ENCODE measurements around the gene AGTR2.
"Not testable (repeated sequence)": the region's sequence is repeated elsewhere in the genome, so short reads cannot be mapped to it uniquely, and the experiment has no call there.

AGTR2 gene, protein sequence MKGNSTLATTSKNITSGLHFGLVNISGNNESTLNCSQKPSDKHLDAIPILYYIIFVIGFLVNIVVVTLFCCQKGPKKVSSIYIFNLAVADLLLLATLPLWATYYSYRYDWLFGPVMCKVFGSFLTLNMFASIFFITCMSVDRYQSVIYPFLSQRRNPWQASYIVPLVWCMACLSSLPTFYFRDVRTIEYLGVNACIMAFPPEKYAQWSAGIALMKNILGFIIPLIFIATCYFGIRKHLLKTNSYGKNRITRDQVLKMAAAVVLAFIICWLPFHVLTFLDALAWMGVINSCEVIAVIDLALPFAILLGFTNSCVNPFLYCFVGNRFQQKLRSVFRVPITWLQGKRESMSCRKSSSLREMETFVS

DNA sequence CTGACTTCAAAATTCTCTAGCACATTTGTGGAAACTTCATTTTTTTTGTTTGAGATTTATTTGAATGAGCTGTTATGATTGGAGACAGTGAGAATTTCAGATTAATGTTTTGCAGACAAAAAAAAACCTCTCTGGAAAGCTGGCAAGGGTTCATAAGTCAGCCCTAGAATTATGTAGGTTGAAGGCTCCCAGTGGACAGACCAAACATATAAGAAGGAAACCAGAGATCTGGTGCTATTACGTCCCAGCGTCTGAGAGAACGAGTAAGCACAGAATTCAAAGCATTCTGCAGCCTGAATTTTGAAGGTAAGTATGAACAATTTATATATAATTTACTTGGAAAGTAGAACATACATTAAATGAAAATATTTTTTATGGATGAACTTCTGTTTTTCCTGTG lies at the start of gene AGTR2:
Gene AGTR2, plus strand, starts transcription at position 234 of the 400 bp plus-strand sequence. CDS start 1,537 bp downstream, outside the sequence.
- no peak for DNase-seq (ENCODE audit: low read depth)

DNA sequence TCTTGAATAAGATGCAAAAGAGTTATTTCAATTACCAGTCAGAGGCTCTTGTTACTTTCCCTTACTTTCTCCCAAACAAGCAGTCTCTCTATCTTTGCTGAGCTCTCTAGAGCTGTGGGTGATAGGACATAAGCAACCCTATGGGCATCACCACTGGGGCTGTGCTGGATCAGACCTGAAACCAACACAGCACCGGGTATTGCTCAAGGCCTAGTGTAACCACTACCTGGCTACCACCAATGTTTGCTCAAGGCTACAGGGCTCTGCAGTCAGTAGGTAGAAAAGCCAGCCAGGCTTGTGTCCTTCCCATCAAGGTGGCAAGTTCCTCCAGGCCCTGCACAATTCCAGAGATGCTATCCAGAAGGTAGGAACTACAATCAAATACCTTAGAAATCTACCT lies 35.3 kb upstream of the AGTR2 start:
- no peak for DNase-seq (ENCODE audit: low read depth)

DNA sequence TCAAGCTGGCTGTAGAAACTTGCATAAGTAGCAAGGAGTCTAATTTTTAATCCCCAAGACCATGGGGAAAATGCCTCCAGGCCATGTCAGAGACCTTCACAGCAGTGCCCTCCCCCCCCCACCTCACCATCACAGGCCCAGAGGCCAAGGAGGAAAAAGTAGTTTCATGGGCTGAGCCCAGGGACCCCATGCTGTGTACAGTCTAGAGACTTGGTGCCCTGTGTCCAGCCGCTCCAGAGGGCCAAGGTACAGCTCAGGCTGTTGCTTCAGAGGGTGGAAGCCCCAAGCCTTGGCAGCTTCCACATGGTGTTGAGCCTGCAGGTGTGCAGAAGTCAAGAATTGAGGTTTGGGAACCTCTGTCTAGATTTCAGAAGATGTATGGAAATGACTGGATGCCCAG lies 29.3 kb upstream of the AGTR2 start:
- not testable (repeated sequence) for DNase-seq (ENCODE audit: low read depth)

DNA sequence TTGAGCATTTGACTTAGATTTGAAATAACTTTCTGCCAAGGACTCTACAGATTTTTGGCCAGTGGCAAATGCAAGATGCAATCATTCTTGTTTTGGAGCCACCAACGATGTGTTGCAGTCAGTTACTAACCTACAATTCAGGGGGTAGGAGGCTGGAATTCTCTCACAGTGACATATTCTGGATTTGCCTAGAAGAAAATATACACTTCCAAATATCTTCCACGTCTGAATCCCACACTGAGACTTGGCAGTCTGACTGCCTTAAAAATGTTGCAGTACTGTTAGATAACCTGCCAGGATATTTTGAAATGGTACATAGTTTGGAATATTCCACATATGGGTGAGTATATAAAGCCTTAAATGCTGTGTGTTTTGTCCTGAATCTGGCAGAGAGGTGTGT lies 27.6 kb upstream of the AGTR2 start:
- no peak for DNase-seq (ENCODE audit: low read depth)

DNA sequence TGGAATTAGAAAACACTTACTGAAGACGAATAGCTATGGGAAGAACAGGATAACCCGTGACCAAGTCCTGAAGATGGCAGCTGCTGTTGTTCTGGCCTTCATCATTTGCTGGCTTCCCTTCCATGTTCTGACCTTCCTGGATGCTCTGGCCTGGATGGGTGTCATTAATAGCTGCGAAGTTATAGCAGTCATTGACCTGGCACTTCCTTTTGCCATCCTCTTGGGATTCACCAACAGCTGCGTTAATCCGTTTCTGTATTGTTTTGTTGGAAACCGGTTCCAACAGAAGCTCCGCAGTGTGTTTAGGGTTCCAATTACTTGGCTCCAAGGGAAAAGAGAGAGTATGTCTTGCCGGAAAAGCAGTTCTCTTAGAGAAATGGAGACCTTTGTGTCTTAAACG lies 2.4 kb downstream of the AGTR2 start:
- no peak for DNase-seq (ENCODE audit: low read depth)

DNA sequence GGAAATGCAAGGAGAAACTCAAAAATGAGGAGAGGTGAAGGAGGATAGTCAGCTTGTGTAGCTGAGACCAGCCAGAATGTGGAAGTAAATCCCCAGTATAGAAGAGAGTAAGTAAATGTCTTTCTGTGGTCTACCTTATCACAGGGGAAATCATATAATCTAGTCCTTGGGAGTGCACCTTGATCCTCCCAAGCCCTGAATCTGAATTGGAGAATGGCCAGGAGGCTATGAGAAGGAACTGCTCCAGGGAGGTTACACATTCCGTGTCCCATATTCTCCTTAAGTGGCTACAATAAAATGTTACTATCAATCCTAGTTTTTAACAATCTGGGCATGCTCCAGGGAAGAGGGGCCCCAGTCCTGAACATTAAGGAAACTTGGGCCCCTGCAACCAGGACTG lies 10.8 kb downstream of the AGTR2 start:
- no peak for DNase-seq (ENCODE audit: low read depth)

DNA sequence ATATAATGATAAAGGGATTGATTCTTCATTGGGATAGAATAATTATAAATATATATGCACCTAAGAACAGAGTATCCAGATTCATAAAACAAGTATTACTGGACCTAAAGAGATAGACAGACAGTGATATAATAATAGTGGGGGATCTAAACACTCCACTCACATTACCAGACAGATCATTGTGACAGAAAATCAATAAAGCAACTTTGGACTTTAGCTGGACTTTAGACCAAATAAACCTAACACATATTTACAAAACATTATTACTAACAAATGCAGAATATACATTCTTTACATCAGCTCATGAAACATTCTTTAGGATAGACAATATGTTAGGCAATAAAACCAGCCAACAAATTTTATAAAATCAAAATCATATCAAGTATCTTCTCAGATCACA lies 14.6 kb downstream of the AGTR2 start:
- no peak for DNase-seq (ENCODE audit: low read depth)

DNA sequence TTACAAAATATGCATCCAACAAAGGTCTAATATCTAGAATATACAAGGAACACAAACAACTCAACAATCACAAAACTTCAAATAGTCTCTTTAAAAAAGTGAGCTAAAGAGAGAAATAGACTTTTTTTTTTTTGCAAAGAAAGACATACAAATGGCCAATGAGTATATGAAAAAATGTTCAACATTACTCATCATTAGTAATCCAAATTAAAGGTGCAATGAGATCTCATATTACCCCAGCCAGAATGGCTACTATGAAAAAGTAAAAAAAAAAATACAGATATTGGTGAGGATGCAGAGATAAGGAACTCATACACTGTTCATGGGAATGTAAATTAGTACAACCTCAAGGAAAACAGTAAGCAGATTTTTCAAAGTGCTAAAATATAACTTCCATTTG lies 24.1 kb downstream of the AGTR2 start:
- DNase-seq (ENCODE audit: low read depth): no peak

DNA sequence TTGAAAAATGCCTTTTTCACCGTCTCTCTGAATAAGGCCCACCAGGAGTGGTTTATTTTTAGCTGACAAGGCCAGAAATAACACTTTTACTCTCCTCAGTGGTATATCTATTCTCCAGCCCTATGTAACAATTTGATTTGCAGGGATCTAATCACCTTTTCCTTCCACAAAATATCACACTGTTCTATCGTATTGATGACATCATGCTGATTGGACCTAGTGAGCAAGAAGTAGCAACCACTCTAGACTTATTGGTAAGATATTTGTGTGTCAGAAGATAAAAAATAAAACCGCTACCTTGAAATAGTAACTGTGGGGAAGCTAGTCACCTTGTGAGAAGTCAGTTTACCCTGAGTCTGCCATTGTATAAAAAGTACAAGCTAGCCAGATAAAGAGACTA lies 27.7 kb downstream of the AGTR2 start:
- DNase-seq (ENCODE audit: low read depth): no peak

DNA sequence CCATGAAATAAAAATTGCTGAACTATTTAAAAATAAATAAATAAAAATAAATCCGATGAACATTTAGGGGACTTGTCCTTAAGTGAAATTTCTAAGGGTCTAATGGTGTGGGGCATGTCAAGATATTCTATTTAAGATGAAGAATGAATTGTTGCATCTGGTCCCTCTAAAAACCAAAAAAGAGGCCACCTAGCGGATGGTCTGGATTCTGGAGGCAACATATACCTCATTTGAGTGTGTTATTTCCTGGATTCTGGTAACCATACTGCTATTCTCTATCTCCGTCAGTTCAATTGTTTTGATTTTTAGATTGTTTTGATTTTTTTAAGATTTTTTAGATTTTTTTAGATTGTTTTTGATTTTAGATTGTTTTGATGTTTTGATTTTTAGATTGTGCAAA lies 28.3 kb downstream of the AGTR2 start:
- no peak for DNase-seq (ENCODE audit: low read depth)

DNA sequence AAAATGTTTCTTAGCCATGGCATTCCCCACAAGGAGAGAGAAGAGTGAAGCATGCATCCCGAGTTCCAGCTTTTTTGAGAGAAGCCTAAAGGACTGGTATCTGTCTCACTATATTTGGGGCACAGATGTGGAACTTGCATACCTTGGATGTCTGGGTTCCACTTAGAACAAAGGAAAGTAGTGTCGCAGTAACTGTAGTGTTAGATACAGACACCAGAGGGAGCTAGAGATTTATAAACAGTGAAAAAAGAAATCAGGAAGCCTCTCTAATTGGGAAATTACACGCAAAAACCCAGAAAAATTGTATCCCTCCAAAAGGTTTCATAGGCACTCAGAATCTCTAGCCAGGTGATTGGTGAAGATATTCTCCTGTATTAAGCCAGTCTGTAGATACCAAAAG lies 34.4 kb downstream of the AGTR2 start:
- no peak for DNase-seq (ENCODE audit: low read depth)

DNA sequence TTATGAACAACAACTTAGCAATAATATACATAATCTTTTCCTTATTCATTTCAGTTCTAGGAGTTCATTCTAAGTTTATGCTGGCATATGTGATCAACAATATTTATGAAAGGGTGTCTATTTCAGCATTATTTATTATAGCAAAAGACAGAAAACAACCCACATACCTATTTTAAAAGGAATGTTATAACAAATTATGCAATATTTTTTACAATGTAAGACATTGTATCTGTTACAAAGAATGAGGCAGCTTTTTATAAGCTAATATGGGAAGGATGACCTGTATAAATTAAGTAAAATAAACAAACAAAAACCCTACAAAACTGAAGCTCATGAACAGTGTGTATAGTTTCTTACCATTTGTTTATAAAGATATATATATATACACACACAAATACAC lies 42.7 kb downstream of the AGTR2 start:
- no peak for DNase-seq (ENCODE audit: low read depth)

DNA sequence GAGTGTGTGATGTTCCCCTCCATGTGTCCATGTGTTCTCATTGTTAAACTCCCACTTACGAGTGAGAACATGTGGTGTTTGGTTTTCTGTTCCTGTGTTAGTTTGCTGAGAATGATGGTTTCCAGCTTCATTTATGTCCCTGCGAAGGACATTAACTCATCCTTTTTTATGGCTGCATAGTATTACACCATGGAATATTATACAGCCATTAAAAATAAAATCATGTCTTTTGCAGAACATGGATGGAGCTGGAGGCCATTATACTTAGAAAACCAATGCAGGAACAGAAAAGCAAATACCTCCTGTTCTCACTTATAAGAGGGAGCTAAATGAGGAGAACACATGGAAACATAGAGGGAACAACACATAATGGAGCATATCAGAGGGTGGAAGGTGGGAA lies 46.5 kb downstream of the AGTR2 start:
- not testable (repeated sequence) for DNase-seq (ENCODE audit: low read depth)
